AML-193 (cell line): ENCODE results near the gene SAG.
A peak's percentile ranks its signal among the peaks of the same experiment; 100 is the strongest.
"Not testable (repeated sequence)": the region's sequence is repeated elsewhere in the genome, so short reads cannot be mapped to it uniquely, and the experiment has no call there.

Source experiments
- DNase-seq, 2 experiments: peaks; one replicate each; lab custom pipeline; 2025; lab: John Stamatoyannopoulos, UW

Gene SAG

DNA sequence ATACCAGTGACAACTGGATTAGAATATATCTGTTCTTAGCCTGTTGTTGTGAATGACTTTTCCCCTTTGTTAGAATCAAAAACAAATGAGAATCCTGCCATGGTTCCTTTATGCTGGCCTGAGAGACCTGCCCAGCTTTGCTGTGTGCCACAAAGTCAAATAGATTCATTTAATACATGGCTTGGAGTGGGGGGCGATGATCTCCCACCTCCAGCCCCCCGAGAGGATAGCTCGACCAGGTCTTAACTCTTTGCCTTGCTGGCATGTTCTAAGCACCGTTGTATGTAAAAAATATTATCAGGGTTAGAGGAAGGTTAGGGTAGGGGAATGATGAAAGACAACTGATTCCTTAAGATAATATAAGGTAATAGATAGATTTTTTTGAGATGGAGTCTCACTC lies 24.5 kb downstream of the SAG start:
- DNase-seq: no peak

DNA sequence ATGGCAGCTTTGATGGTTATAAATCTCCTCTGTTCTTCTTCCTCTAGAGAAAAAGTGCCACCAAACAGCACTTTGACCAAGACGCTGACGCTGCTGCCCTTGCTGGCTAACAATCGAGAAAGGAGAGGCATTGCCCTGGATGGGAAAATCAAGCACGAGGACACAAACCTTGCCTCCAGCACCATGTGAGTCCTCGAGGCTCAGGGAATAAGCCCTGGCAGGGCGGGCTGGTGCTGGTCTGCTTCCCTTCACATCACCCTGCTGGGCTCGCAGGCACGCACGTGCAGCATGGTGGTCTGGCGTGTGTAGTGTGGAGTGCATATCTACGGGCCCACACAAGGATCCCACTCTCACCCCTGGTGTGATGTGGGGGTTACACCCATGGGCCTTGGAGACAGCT lies 27.3 kb downstream of the SAG start:
- DNase-seq: no peak

DNA sequence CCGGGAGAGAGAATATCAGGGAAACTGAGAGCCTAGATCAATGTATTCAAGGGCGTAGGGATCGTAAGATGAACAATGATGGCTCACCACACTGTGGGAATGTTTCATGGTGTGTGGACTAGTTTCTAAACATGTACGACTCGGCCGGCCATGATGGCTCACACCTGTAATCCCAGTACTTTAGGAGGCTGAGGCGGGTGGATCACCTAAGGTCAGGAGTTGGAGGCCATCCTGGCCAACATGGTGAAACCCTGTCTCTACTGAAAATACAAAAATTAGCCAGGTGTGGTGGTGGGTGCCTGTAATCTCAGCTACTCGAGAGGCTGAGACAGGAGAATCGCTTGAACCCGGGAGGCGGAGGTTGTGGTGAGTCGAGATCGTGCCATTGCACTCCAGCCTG lies 28.5 kb downstream of the SAG start:
- DNase-seq: not testable (repeated sequence)

DNA sequence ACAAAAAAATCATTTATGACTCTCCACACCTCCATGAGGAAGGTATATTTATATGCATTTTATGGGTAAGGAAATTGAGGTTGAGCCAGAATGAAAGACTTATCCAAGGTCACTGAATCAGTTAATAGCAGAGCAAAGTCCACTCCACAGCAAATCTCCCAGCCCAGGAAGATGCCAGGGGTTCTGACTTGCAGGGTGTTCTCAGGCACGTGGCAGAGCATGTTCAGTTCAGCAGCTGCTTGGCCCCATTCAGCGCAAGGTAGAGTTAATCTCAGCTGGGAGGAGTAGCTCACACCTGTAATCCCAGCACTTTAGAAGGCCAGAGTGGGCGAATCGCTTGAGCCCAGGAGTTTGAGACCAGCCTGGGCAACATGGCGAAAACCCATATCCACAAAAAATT lies 28.9 kb downstream of the SAG start:
- no peak for DNase-seq

DNA sequence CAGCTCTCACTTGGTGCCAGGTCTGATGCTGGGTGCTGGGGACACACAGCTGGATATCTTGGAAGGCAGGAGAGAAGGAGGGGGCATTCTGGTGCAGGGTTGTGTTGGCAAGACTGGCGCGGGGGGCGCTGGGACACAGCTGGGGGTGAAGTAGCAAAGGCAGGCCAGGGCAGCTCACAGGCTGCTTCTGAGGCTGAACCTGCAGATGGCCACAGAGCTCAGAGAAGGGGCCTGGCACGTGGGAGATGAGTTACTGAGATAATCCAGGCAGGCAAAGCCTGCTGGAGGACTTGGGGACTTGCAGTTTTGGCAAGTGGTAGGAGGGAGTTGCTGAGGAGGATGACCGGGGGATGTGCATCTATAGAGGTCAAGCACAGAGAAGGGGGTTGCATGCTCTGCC lies 30.4 kb downstream of the SAG start:
- DNase-seq: no peak

DNA sequence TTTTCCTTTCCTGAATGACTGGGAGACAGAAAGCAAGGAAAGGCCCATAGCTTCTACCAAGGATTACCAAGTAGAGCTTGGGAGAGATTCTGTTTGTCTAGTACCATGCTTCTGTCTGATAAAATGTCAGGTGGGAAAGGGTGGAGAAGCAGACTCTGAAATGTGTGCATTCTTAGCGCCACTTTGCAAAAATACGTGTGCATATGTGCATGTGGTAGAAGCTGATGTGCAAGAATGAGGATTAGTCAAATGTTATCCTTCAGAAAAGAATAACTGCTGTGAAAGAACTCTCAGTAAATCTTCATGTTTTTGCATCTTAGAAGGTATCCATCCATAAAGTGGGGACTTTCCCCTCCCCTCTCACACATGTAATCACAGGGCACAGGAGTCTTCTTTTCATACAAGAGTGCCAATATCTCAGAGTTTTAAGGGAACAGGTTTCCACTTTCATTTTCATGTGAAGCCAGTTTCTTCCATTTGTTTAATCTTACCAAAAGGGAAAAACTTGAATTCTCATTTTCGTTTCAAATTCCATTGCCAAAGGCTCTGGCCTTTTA lies 31.3 kb downstream of the SAG start:
- DNase-seq: no peak

DNA sequence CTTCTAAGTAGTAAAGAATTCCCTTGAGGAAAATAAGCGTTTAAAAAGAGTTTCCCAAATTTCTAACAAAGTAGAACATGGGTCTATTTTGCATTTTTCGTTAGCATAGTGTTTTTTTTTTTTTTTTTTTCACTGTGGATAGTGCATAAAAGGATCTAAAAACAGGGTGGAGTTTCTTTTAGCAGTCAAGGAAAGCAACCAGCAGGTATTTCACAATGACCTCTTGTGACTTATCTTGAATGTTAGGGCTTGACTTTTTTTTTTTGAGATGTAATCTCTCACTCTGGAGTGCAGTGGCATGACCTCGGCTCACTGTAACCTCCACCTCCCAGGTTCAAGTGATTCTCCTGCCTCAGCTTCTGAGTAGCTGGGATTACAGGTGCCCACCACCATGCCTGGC lies 31.8 kb downstream of the SAG start:
- DNase-seq: peak; percentile 54 to 57

DNA sequence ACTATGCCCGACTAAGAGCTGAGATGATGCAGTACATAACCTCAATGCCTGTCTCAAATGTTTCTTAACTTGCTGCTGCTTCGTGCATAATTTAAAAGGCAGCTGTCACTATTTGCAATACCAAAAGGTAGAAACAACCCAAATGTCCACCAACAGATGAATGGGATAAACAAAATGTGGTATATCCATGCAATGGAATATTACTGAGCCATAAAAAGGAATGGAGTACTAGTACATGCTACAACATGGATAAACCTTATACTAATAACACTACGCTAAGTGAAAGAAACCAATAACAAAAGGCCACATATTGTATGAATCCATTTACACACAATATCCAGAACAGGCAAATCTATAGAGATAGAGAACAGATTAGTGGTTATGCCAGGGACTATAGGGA lies 33.7 kb downstream of the SAG start:
- no peak for DNase-seq

DNA sequence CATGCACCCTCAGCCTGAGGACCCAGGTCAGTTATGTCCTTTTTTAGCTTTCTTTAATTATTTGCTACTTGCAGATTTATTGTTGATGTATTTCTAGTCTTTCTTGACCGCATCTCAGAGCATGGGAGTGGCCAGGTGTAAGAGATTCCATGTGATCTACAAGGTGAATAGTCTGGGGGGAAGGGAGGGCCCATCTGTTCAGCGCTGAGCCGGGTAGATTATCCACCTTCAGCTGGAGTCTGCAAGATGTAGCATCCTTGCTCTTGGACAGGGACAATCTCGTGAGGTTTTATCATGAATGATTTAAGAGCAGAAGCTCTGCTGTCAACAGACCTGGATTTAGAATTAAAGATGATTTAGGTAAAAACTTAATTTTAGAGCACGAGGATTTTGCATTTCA lies 34.7 kb downstream of the SAG start:
- DNase-seq: no peak

DNA sequence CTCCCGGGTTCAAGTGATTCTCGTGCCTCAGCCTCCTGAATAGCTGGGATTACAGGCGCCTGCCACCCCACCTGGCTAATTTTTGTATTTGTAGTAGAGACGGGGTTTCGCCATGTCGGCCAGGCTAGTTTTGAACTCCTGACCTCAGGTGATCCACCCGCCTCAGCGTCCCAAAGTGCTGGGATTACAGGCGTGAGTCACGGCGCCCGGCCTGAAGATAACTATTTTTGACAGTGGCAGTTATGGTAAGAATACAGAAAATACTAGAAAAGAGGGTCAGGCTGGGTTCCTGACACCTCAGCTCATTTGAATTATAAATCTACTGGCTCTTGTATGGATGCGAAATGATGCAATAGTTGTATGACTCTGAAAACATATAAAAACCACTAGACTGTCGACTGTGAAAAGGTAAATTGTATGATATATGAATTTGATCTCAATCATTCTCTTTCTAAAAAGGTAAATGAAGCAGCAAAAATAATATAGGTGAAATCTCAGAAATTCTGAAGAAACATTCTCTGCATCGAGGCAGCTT lies 35.6 kb downstream of the SAG start:
- DNase-seq: no peak

DNA sequence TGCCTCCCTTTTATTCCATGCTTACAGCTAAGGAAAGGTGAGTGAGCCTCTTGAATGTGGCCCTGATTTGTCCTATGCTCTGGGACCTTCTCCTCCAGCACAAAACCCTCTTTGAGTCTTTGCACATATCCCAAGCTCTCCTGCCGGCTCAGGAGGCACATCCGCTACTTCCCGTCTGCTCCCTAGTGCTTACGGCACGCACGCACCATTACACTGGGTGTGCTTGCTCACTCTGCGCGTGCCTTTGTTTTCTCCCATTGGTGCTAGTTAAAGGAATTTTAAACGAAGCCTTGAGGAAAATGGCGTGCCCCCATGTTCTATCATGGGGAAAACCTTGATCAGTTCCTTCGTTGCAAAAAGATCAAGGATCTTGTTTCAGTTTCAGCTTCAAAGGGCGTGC lies 38.8 kb downstream of the SAG start:
- no peak for DNase-seq

DNA sequence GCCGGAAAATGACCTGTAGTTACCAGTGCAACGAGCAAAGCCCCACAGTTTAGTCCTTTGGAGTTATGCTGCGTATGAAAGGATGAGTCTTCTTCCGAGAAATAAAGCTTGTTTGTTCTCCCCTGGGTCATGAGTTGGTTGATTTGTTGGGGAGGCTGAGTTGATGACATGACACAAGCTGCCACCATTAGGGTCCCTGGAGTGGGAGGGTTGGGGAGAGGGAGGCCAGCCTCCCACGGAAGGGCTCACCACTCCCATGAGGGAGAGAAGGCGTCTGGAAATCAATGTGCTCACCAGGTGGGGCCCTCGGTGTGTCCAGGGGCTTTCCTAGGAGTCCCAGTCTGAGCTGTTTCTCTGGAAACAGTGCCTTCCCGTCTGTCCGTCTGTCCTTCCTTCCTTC lies 39.3 kb downstream of the SAG start:
- DNase-seq: no peak

DNA sequence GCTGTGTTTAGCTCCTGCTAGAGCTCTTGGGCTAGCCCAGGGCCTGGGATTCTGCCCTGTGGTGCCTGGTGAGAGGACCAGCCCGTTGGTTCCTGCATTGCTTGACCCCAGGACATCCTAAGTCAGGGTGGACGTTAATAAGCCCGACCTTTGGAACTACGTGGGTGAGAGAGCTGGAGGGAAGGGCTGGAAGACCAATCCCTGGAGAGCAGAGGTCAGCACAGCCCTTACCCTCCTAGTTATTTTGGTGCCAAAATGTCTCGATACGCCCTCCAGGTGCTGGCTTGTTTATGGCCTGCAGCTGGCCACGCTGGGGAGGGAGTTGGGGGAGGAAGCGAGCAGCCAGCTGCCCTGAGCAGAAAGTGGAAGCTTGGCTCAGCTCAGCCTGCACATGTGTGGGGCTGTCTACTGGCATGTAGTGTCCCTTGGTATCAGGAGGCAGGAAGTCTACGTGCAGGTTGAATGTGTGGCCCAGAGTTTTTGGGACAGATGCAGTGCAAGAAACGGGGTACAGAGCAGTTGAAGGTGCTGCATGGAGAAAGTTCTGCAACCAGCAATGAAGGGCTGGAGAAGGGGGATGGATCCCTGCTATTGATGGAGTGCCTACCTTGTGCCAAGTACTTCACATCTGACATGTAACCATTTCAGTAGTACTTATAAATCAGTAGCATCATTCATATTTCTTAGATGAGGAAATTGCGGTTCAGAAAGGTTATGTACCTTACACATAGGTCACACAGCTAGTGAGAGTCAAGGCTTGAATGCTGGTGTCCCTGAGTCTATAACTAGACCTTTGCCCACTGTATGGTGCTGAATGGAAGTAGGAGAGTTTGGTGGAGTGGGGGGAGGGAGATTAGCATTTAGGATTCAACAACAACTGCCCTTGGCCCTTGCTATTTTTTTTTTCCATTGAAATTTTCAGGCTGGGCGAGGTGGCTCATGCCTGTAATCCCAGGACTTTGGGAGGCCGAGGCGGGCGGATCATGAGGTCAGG lies 41.7 kb downstream of the SAG start:
- peak; percentile 62 to 74 for DNase-seq

DNA sequence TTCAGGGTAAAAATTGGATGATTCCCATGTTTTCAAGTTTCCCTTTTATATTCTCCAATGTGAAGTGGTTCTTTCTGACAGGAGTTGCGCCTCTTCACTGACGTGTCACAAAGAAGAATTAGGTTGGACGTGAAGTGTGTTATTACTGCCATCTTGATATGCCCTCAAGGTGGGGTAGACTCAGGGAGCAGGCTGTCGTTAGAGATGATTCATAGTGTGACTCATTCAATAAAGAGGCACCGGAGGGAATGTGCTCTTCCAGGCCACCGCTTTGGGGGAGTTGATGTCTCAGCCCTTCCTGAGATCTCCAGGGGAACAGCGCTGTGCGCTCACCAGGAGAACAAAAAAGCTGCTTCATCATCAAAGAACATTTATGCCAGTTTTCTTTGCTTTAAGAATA lies 43.1 kb downstream of the SAG start:
- DNase-seq: peak; percentile 48 to 63

DNA sequence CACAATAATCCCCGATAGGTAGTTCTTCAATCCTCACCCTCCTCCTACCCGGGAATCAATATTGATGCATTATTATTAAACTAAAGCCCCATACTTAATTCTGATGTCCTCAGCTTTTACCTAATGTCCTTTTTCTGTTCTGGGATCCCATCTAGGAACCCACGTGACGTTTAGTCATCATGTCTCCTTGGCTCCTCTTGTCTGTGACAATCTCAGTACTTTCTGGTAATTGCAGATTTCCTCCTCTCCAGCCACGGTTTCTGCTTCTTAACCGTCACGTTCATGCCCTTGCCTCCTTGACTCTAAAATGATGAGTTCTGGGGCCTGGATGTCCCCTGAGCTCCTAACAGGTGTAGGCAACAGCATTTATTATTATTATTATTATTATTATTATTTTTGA lies 43.8 kb downstream of the SAG start:
- DNase-seq: peak; percentile 18 to 32

DNA sequence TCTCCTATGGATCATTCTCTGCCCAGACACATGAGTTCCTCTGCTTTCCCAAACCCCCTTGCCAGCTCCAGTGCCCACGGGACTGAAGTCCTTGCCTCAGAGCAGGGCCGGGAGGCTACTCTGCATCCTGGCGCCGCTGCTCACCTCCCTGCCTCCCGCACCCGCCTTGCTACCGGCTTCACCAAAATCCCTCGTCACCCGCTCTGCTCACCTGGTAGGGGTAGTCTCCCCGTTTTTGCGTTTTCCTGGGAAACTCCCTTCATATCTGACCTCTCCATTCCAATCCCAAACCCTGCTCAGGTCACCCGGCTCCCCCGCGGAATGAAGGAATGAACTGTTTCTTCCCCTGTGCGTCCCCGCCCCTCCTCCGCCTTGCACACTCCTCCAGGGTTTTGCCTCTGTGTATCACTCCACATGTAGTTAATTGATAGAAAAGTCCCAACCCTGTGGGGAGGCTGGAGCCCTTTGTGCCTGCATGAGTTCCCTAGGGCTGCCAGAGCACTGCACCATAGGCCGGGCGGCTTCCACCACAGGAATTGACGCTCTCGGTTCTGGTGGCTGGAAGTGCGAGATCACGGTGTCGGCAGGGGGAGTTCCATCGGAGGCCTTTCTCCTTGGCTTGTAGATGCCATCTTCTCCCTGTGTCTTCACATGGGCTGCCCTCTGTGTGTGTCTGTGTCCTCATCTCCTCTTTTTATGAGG lies 44.7 kb downstream of the SAG start:
- DNase-seq: no peak

DNA sequence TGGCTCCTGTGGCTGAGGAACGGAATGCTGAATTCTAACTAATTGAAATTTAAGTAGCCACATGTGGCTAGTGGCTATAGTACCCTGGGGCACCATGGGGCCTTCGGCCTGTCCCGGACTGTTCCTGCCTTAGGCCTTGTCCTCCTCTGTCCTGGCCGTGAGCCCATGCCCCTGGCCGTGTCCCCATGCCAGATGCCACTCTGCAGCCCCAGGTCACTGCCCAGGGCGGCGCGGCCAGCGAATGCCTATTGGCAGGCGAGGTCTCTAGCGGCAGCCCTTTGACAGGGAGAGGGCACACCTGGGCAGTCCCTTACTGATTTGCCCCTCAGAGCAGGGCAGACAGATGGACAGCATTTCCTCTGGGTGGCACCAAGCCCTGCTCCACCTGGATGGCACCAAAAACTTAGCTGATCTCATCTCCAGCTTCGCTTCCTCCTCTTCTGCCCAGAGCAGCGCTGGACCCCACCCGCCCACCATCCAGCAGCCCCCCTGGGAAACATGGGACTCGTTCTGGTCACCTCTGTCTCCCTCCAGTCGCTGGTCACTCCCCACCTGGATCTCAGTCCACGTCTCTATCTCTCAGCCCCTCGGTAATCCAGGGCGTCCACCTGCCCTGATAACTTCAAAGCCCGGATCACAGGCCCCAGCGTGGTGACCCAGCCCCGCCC lies 45.6 kb downstream of the SAG start:
- no peak for DNase-seq

DNA sequence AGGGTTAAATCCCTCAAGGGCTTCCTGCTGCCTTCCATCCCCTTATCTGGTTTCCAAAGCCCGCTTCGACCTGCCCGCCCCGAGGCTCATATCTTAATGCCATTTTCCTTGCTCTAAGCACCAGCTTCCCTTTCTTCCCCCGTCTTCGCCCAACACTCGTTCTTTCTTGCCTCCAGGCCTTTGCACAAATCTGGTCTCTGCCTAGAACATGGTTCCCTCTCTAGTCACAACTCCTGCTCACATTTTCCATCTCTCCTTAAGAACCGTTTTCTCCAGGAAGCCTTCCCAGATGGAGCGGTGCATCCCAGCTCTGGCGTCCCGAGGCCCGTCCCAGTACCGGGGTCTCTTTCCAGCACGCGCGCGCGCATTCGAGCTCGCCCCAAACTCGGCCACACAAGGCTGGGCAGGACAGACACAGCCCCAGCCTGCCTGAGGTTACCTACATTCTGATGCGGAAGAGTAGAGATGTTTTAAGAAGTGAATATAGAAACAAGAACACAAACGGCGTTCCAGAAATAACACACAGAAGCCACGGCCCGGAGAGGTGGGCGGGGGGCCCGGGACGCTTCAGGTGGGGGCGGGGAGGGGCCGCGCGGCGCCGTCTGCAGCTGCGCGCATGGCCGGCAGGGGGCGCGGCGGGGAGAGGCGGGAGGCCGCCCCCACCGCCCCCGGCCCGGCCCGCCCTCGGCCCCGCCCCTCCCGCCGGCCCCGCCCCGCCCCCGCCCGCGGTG lies 46.3 kb downstream of the SAG start, which contains the start of gene DGKD:
DGKD (plus strand) TSS at position 726 of the 731 bp plus-strand sequence. CDS start 25 bp downstream, outside the sequence.
- DNase-seq: peak; percentile 36 to 45

DNA sequence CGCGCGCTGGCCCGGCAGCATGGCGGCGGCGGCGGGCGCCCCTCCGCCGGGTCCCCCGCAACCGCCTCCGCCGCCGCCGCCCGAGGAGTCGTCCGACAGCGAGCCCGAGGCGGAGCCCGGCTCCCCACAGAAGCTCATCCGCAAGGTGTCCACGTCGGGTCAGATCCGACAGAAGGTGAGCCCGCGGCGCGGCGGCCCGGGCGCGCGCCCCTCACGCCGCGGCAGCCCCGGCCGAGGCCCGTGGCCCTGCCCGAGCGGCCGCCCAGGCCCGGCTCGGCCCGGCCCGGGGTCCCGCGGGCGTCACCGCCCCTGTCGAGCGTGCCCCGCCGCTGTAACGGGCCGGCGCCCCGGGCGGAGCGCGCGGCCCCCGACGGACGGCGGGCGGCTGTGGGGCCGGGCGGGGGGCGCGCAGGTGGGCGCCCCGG lies 46.9 kb downstream of the SAG start:
- no peak for DNase-seq

DNA sequence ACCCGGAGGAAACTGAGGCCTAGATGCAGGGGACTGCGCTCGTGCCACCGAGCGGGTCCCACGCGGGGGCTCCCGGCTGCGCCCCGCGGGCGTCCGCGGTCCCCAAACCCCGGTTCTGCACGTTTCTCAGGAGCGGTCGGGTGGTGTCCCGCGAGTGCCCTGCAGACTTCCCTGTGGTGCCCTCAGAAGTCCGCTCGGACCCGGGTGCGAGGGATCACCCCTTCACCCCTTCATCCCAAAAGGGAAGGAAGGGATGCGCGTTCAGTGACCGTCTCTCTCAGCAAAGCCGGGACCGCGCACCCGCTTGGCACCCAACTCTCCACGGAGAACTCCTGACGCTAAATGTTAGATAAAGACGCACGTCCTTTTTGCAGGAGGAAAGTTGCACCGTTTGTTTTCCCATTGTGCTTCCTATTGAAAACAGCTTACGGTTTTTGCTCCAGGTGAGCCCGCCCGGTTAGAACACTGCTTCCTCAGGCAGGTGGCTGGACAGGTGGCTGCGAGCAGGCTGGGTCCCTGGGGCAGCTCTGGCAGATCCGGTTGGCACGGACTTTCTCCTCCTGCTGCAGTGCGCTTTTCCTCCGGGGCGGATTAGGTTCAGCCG lies 47.5 kb downstream of the SAG start:
- no peak for DNase-seq

DNA sequence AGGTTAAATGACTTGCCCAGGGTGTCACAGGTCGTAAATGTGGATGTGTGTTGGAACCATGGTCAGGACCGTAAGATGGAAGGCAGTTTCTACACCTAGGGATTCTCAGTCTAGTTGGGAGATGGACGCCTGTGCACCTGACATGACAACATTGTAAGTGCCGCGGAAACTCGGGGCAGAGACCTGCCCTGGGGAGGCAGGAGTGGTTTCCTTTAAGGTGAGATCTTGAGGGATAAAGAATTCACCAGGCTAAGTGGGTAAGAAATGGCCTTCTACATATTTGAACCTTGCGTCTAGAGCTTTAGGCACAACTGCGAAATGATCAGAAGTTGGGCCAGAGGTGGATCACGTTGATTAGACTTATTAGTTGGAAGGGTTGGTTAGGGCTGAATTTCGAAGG lies 48.3 kb downstream of the SAG start:
- no peak for DNase-seq
